Prostate gland (tissue), 2 donors: Measurements from ENCODE around the gene TMEM151A. TPM values are rescaled to one million over a fixed set of nuclear protein-coding genes. Genes with fewer than 3 reads are reported as not detected.

Experiments
- DNase-seq: peaks from one replicate; pipeline ENCODE4 v3.0.0-alpha.2; 2019; ENCODE audit warnings: low spot score
- H3K27ac ChIP-seq, 2 donors: fragments of 200-600 bp; sonication (generic); 2 replicates each; pipeline ENCODE4 v1.5.1; 2017 to 2019
- H3K27me3 ChIP-seq: fragments of 200-600 bp; sonication (generic); replicated peaks from 2 replicates; pipeline ENCODE4 v1.5.1; 2019; ENCODE audit not compliant: insufficient read depth
- H3K36me3 ChIP-seq, 2 donors: fragments of 200-600 bp; sonication (generic); 1 replicate in 1 of 2; 2 replicates in 1 of 2; pipeline versions ENCODE4 v1.5.1 to v1.8.1; 2017 to 2019
- H3K4me1 ChIP-seq: fragments of 200-600 bp; sonication (generic); replicated peaks from 2 replicates; pipeline ENCODE4 v1.5.1; 2019
- H3K4me3 ChIP-seq, 2 donors: fragments of 200-600 bp; sonication (generic); 2 replicates each; pipeline ENCODE4 v1.5.1; 2017 to 2019
- H3K9me3 ChIP-seq: fragments of 200-600 bp; sonication (generic); 2 replicates; pipeline ENCODE4 v1.5.1; 2017
- CTCF ChIP-seq, 4 experiments: fragments of 200-600 bp in 2 of 4; fragments of 450-650 bp in 2 of 4; sonication (generic) in 2 of 4; IDR thresholded peaks; 1 replicate in 3 of 4; 2 replicates in 1 of 4; pipeline ENCODE4 v1.5.1; 2016 to 2019; ENCODE audit warnings: antibody characterized with exemption in 4 of 4, mild to moderate bottlenecking in 2 of 4, moderate library complexity in 2 of 4
- POLR2A ChIP-seq: fragments of 450-650 bp; IDR thresholded peaks from one replicate; pipeline ENCODE4 v1.6.1; 2016; ENCODE audit warnings: antibody characterized with exemption, mild to moderate bottlenecking
- POLR2AphosphoS5 ChIP-seq: sonication (generic); formaldehyde crosslinking; IDR thresholded peaks from one replicate; pipeline ENCODE4 v1.6.1; 2017; ENCODE audit warnings: antibody characterized with exemption
- WGBS: methylation state at CpG from one replicate; pipeline ENCODE4 v1.1.5; 2018; 5-methylcytosine and 5-hydroxymethylcytosine counted together
- intact Hi-C: fragments of 100-400 bp; cut with DNase I; formaldehyde crosslinking; loops from one replicate; pipeline ENCODE4 v1.14.2; 2022
- total RNA-seq, 2 donors: library from RNA; depleted of rRNA; stranded (reverse); fragments of >200 nt; gene quantifications; one replicate each; pipeline ENCODE4 v1.1.0, GENCODE V29; 2016

Gene TMEM151A
- total RNA-seq, 2 donors from 2014 or later = 0.17 to 0.50 TPM

DNA sequence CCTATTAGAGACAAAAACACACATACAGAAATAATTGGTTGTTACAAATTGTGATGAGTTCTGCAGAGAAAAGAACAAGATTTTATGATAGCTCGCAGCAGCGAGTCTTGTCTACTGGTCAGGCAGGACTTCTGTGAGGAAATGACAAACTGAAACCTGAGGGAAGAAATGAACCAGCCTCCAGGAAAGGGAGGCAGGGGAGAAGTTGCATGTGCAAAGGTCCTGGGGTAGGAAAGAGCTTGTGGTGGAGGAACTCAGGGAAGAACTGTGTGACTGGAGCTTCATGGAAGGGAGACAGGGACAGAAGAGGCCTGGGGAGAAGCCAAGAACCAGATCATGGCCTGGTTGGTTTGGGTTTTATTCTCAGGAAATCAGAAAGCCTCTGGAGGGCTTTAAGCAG, 32.5 kb upstream of the TMEM151A start:
- 96% methylated on average over 2 of the region's 2 CpGs for WGBS
- H3K9me3 ChIP-seq = no peaks in the 10 kb centered on the region
- DNase-seq = no peak
- no peak overlapping the region for H3K4me3 ChIP-seq
- peaks cover 0 to 7% of the 10 kb centered on the region in 2 donors for H3K36me3 ChIP-seq
- intact Hi-C loops = no loop called here
- peaks cover 4% of the 10 kb centered on the region for H3K4me1 ChIP-seq
- TF ChIP-seq POLR2AphosphoS5 (no peak), POLR2A (no peak), CTCF (IDR thresholded peaks at IDR 0.05) (no peak)
- H3K27ac ChIP-seq = no peak overlapping the region
- no peaks in the 10 kb centered on the region for H3K27me3 ChIP-seq

DNA sequence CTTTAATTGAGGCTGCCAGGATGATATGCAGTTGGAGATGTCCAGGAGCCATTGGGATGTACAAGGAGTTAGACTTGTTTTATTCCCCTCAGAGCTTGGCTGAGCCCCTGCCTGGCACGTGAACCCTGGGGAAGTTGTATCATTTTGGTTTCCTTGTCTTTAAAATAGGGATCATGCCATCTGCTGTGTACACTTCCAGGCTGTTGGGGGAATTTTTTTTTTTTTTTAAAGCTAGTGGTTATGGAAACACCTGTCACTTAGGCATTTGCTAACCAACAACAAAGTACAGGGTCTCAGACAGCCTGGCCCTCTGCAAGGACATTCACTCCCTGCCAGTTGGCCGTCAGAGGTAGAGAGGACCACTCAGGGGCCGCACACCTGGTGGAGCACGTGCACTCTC, 31.7 kb upstream of the TMEM151A start:
- intact Hi-C loops = loop anchor here (10.0 kb wide), 1 partner anchor 345 kb away; the partner anchor contains the start of genes C11orf68 and DRAP1
- no peak overlapping the region for H3K4me3 ChIP-seq
- H3K4me1 ChIP-seq = peaks cover 4% of the 10 kb centered on the region
- H3K9me3 ChIP-seq = no peaks in the 10 kb centered on the region
- no peak overlapping the region for H3K27ac ChIP-seq
- H3K36me3 ChIP-seq = peaks cover 0 to 7% of the 10 kb centered on the region in 2 donors
- 84% methylated on average over 4 of the region's 4 CpGs for WGBS
- no peak for TF ChIP-seq POLR2AphosphoS5
- TF ChIP-seq CTCF (IDR thresholded peaks at IDR 0.05) = no peak
- TF ChIP-seq POLR2A = no peak
- H3K27me3 ChIP-seq = no peaks in the 10 kb centered on the region
- no peak for DNase-seq

- Histone ChIP-seq H3K4me3 (no peak overlapping the region), H3K4me1 (peaks cover 4% of the 10 kb centered on the region), H3K27me3 (no peaks in the 10 kb centered on the region), H3K9me3 (no peaks in the 10 kb centered on the region), H3K27ac (no peak overlapping the region), H3K36me3 (peaks cover 0 to 7% of the 10 kb centered on the region in 2 donors)
- no peak for DNase-seq
- TF ChIP-seq POLR2A = no peak
- no peak for TF ChIP-seq CTCF (IDR thresholded peaks at IDR 0.05)
- TF ChIP-seq POLR2AphosphoS5 = no peak
- WGBS = 91% methylated on average over 16 of the region's 16 CpGs
- intact Hi-C loops = loop anchor here (10.0 kb wide), 1 partner anchor 347 kb away; the partner anchor contains the start of genes C11orf68 and DRAP1
Observed at GRCh38 chr11:66261578-66261977, 30.1 kb upstream of the TMEM151A start.

GRCh38 chr11:66262191-66262590, 29.5 kb upstream of the TMEM151A start:
- H3K27ac ChIP-seq = no peak overlapping the region
- TF ChIP-seq POLR2AphosphoS5 (no peak), CTCF (IDR thresholded peaks at IDR 0.05) (no peak), POLR2A (no peak)
- no peaks in the 10 kb centered on the region for H3K9me3 ChIP-seq
- no peaks in the 10 kb centered on the region for H3K27me3 ChIP-seq
- intact Hi-C loops = loop anchor here (10.0 kb wide), 1 partner anchor 347 kb away; the partner anchor contains the start of genes C11orf68 and DRAP1
- peaks cover 0 to 7% of the 10 kb centered on the region in 2 donors for H3K36me3 ChIP-seq
- no peak overlapping the region for H3K4me3 ChIP-seq
- DNase-seq = no peak
- WGBS = 93% methylated on average over 5 of the region's 5 CpGs
- peaks cover 10% of the 10 kb centered on the region for H3K4me1 ChIP-seq

DNA sequence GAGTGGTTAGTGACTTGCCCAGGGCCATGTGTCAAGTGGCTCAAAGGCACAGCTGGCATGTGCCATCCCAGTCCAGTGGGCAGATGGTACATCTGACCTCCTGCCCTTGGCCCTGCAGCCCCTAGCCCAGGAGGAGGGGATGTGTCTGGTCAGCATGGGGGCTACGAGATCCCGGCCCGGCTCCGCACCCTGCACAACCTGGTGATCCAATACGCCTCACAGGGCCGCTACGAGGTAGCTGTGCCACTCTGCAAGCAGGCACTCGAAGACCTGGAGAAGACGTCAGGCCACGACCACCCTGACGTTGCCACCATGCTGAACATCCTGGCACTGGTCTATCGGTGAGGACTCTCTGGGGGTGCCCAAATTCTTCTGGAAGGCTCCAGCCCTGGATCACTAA, 29.0 kb upstream of the TMEM151A start:
- 74% methylated on average over 4 of the region's 12 CpGs for whole genome bisulfite sequencing
- Histone ChIP-seq H3K36me3 (peaks cover 0 to 7% of the 10 kb centered on the region in 2 donors), H3K9me3 (no peaks in the 10 kb centered on the region), H3K27ac (no peak overlapping the region), H3K4me1 (peaks cover 10% of the 10 kb centered on the region), H3K27me3 (no peaks in the 10 kb centered on the region), H3K4me3 (no peak overlapping the region)
- DNase-seq = no peak
- TF ChIP-seq POLR2A = no peak
- TF ChIP-seq CTCF (IDR thresholded peaks at IDR 0.05) = no peak
- no peak for TF ChIP-seq POLR2AphosphoS5
- intact Hi-C loops = loop anchor here (10.0 kb wide), 1 partner anchor 348 kb away; the partner anchor contains the start of genes C11orf68 and DRAP1
